Endothelial cell of hepatic sinusoid (primary cell): ENCODE results near the gene EDAR.

Experiments
- in situ Hi-C: cut with HindIII; loops from 2 replicates; pipeline ENCODE4 v1.10.0; 2017; ENCODE audit warnings: low sequenced_read_pairs

EDAR gene

DNA sequence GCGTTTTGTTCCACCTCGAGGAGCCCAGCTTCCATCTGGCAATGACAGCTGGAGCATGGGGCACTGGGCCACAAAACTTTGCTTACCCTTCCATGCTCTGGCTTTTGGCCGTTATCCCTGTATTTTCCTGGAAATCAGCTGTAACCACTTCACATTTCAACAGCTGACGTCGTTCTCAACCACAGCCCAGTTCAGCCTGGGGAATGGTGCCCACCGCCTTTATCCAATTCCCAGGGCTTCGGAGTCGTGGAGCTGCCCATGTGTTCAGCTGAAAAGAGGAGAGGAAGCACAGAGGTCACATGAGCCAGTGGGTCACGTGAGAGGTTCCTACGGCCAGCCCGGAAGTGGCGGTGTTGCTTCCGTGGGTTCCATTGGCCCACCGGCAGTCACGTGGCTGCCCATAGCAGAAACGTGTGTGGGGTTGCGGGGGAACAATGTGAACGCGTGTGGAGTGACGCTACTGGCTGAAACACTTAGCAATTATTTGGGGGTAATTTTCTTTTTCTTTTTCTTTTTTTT, 16.7 kb upstream of the EDAR start:
- in situ Hi-C loops, result no loop called here

DNA sequence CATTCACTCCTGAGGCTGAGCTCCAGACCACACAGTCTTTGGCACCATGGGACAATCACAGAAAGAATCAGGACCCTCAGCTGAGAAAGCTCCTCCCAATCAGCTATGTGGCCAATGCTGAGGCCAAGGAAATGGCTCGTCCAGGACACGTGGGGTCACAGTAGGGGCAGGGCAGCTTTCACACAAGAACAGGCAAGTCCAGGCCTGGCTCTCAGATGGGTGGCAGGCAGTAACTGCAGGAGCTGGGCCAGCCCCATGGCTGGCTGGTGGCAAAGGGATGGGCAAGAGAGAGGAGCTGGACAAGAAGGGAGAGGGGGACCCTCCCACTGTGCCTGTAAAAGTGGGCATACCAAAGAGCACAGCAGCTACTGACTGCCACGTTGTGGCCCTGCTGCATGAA, 12.2 kb upstream of the EDAR start:
- in situ Hi-C loops, result no loop called here

DNA sequence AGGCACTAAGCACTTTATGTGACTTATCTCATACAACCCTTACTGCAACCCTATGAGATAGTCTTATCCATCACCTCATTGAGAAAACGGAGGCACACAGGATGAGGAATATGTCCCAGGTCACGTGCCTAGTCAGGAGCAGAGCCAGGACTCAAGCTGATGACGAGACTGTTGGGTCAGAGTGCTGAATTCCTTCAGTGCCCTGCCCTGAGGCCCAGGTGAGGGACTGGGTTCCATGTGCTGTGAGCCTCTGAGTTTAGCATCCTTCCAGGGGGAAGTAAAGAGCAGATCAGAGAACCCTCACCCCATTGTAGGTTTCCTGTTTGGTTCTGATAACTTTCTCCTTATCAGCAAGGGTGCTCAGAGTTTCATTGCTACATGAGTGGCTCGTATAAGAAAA, 11.7 kb upstream of the EDAR start:
- in situ Hi-C loops, result no loop called here

GRCh38 chr2:108998911-108999310, 9.9 kb upstream of the EDAR start:
- in situ Hi-C loops, result no loop called here

GRCh38 chr2:108994178-108994577, 5.2 kb upstream of the EDAR start:
- in situ Hi-C loops, result loop anchor here (5.0 kb wide), 1 partner anchor 68 kb away; no protein-coding TSS in a partner anchor

DNA sequence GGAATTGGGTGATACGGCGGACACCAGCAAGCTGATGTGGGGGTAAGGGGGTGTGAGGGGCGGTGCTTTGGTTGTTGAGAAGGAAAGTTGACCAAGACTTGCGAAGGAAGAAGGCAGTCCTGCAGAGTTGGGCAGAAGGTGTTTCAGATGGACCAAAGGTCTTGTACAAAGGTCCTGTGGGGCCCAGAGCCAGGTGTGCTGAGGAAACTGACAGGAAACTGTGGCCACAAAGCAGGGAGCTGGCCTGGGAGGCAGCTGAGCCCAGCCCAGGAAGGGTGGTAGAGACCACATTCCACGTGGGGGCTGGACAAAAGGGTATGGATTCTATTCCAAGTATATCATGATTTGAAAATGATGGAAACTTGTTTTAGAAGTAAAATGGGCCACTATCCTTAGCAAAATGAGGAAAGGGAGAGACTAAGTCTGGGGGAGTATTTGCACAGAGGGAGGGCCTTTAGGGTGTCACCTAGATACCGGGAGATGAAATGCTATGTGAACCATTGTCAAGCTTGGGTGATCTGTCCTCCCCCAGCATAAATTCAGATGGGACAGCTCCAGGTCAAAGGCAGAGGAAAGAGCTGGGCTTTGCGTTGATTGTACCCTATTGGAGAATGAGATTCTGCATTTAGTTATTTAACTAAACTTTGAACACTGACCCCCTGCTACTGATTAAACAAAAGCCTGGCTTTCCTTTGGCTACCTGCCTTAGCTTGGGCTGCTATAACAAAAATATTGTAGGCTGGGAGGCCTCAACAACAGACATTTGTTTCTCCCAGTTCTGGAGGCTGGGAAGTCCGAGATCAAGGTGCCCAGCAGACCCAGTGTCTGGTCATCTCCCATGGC, 4.3 kb upstream of the EDAR start:
- in situ Hi-C loops, result loop anchor here (5.0 kb wide), 1 partner anchor 69 kb away; no protein-coding TSS in a partner anchor

- in situ Hi-C loops, result no loop called here
These were observed 784 bp downstream of the EDAR start for GRCh38 chr2:108988076-108988795.

DNA sequence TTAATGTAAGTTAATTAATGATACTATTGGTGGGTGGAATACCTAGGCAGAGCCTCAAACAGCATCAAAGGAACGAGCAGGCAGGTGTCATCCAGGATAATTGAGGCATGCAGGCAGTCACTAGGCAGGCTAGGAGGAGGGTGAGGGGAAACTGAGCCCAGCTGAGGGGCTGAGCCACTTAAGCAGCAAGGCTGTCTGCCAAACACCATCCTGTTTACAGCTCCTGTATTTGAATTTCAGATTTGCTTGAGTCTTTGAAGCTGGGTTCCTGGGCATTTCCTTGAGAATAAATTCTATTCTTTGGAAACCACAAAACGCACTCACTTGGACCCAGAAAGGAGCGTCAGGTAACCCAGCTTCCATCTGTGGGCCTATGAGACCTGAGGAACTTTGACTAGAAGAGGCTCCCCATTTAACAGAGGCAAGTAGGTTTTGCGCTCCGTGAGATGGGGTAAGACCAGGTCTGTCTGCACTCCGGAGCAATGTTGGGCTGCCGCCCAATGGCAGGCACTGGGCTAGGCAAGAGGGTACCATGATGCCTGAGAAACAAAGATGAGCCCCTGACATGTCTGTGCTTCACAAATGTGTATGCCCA, 2.0 kb downstream of the EDAR start:
- in situ Hi-C loops, result no loop called here

- in situ Hi-C loops, result no loop called here
These were observed 5.4 kb downstream of the EDAR start for GRCh38 chr2:108983610-108984009.

DNA sequence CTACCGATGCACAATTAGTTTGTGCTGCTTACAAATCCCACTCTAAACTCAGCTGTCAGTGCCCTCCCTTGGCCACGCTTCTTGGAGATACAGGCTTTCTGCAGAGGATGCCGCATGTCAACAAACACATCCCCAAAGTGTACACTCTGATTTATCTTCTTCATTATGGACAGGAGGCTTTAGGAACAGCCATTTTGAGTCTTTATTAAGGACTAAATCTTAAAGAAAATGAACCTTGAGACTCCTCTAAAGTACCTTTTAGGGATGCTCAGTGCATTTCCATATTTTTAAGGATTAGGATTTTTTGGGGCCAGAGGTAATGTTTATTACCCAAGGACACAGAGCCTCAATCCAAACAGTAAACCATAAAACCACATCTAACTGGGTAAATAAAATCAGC, 6.0 kb downstream of the EDAR start:
- in situ Hi-C loops, result no loop called here

GRCh38 chr2:108982259-108982679, 6.8 kb downstream of the EDAR start:
- in situ Hi-C loops, result no loop called here

DNA sequence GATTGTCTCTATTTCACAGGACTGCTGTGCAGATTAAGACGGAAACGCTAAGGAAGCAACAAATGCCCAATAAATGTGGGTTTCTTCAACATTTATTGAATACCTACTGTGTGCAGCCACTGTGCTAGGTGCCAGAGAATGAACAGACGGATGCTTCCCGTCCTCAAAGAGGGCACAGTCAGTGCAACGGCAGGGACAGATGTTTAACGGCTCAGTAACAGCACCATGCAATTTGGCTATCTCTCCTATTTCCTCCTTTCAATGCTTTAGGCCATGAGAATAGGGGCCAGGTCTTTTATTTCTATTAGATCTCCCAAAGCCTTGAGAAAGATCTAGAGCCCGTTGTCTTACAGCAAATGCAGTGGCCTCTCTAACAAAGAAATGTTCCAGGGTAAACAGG, 7.2 kb downstream of the EDAR start:
- in situ Hi-C loops, result no loop called here

DNA sequence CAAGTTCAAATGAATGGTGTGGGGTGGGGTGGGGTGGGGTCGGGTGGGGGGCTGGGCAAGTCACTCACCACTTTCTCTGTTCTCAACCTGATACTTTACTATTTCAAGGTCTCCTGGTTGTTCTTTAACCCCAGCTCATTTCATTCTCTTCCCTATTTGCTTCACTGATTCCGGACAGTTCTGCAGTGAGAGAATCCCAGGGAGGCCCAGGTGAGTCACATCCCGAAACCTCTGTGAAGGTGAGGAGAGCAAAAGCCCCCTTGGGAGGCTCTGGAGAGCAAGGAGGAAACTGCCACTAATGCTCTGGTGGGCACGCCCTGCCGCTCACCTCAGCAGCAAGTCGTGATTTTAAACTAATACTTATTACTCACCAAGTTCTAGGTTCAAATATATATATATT, 8.9 kb downstream of the EDAR start:
- in situ Hi-C loops, result no loop called here

DNA sequence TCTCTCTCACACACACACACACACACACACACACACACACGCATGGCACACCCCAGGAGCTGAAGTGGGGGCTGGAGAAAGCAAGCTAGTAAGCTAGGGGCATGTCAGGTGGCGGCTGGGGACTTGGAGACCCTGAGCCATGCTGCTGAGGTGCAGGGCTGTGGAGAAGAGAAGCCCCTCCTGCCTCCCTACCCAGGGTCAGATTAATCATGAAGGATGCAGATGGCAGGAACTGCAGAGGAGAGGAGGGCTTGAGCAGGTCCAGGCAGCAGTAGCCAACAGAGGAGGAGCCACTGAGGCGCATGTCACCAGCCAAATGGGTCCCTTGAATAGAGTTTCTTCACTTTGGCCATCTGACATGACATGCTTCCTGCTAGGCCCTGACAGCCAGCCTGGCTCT, 9.6 kb downstream of the EDAR start:
- in situ Hi-C loops, result no loop called here

- in situ Hi-C loops, result no loop called here
These were observed 10.3 kb downstream of the EDAR start for GRCh38 chr2:108978709-108979111.

- in situ Hi-C loops, result no loop called here
These were observed 13.2 kb downstream of the EDAR start for GRCh38 chr2:108975613-108976435.

GRCh38 chr2:108974674-108975073, 14.3 kb downstream of the EDAR start:
- in situ Hi-C loops, result loop anchor here (5.0 kb wide), 1 partner anchor 37 kb away; no protein-coding TSS in a partner anchor

DNA sequence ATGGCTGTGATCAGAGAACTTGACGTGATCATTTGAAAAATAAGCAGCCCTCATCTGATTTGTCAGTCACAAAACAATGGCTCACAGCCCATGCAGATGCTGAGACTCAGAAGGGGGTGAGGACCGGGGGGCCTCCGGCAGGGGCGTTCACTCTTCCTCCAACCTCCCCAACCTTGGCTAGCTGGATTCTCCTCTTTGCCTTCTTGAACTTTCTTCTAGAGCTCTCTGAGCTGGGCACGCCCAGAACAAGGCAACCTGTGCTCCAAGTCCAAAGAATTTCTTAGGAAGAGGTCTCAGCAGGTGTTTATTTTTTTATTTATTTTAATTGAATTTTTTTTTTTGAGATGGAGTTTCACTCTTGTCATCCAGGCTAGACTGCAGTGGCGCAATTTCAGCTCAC, 16.4 kb downstream of the EDAR start:
- in situ Hi-C loops, result loop anchor here (5.0 kb wide), 1 partner anchor 35 kb away; no protein-coding TSS in a partner anchor

DNA sequence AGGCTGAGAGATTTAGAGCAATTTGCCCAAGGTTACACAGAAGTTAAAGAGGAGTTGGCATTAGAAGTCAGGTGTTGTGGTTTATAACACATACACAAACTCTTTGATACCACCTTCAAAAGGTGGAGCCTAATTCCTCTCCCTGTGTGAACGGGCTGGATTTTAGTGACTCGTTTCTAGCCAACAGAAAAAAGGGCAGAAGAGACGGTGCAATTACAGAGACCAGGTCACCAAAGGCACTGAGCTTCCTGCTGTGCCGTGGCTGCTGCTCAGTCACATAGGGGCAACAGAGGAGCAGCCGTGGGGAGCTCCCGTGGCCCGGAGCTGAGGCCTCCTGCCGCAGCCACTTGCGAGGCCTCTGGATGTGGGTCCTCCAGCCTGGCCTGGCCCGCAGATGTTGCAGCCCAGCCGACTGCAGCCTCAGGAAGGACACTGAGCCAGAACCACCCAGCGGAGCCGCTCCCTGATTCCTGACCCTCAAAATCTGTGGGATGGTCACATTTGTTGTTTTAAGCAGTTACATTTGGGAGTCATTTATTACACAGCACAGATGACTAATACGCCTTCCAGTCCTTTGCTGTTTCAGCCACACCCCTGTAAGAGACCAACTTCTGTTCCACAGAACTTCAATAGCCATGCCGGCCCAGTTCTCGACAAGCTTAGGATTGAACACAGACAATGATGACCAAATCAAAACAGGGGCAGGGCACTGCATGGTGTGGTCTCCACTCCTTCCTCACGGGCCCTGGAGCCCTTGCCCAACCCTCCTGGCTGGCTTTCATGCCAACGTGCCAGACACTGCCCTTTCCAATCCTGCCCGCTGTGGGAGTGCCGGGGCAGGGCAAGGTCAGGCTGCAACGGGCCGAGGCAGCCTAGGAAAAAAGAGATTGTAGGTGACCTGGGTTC, 17.1 kb downstream of the EDAR start:
- in situ Hi-C loops, result loop anchor here (5.0 kb wide), 1 partner anchor 35 kb away; no protein-coding TSS in a partner anchor
